ENCODE data around the gene VAT1L. TPM values are rescaled to one million over a fixed set of nuclear protein-coding genes. Genes with fewer than 3 reads are reported as not detected.
"Not testable (repeated sequence)": the region's sequence is repeated elsewhere in the genome, so short reads cannot be mapped to it uniquely, and the experiment has no call there.

The VAT1L gene
- total RNA-seq, 2 experiments from 2014 or later = not detected

- CTCF ChIA-PET = no interaction called here
- POLR2A ChIA-PET = no interaction called here
Measured at GRCh38 chr16:77939968-77940367, 151.6 kb downstream of the VAT1L start.

GRCh38 chr16:77943801-77944200, 155.4 kb downstream of the VAT1L start:
- CTCF ChIA-PET = no interaction called here
- POLR2A ChIA-PET = no interaction called here

GRCh38 chr16:77944631-77945030, 156.3 kb downstream of the VAT1L start:
- ChIA-PET POLR2A (no interaction called here), CTCF (no interaction called here)

- CTCF ChIA-PET = no interaction called here
- POLR2A ChIA-PET = no interaction called here
Measured at GRCh38 chr16:77945126-77945525, 156.8 kb downstream of the VAT1L start.

GRCh38 chr16:77946823-77947222, 158.5 kb downstream of the VAT1L start:
- POLR2A ChIA-PET = no interaction called here
- CTCF ChIA-PET = no interaction called here

GRCh38 chr16:77947590-77947989, 159.2 kb downstream of the VAT1L start:
- POLR2A ChIA-PET, CTCF ChIA-PET: not testable (repeated sequence)

GRCh38 chr16:77948835-77949234, 160.5 kb downstream of the VAT1L start:
- ChIA-PET POLR2A (no interaction called here), CTCF (no interaction called here)

- ChIA-PET POLR2A (no interaction called here), CTCF (no interaction called here)
Measured at GRCh38 chr16:77949445-77949844, 161.1 kb downstream of the VAT1L start.

GRCh38 chr16:77951788-77952187, 163.4 kb downstream of the VAT1L start:
- CTCF ChIA-PET = no interaction called here
- POLR2A ChIA-PET = no interaction called here

GRCh38 chr16:77955127-77955526, 166.8 kb downstream of the VAT1L start:
- ChIA-PET CTCF (no interaction called here), POLR2A (no interaction called here)

- ChIA-PET POLR2A (no interaction called here), CTCF (no interaction called here)
Measured at GRCh38 chr16:77956231-77956630, 167.9 kb downstream of the VAT1L start.

GRCh38 chr16:77960766-77961165, 172.4 kb downstream of the VAT1L start:
- ChIA-PET POLR2A (no interaction called here), CTCF (no interaction called here)

GRCh38 chr16:77961814-77962213, 173.4 kb downstream of the VAT1L start:
- POLR2A ChIA-PET = no interaction called here
- CTCF ChIA-PET = no interaction called here

GRCh38 chr16:77962689-77963088, 174.3 kb downstream of the VAT1L start:
- ChIA-PET CTCF (no interaction called here), POLR2A (no interaction called here)

GRCh38 chr16:77963185-77964044, 175.1 kb downstream of the VAT1L start:
- ChIA-PET CTCF (no interaction called here), POLR2A (no interaction called here)

- CTCF ChIA-PET = interaction anchor here (0.7 kb wide), 1 partner anchor 10 kb away, joined by 5 read pairs; no protein-coding TSS in a partner anchor
- POLR2A ChIA-PET = no interaction called here
Measured at GRCh38 chr16:77965346-77965745, 177.0 kb downstream of the VAT1L start.

GRCh38 chr16:77967054-77967904, 178.9 kb downstream of the VAT1L start:
- ChIA-PET POLR2A (no interaction called here), CTCF (interaction anchor here (0.7 kb wide), 1 partner anchor 337 kb away, joined by 4 read pairs; no protein-coding TSS in a partner anchor)

- ChIA-PET CTCF (interaction anchor here (0.9 kb wide), 1 partner anchor 295 kb away, joined by 3 read pairs; no protein-coding TSS in a partner anchor), POLR2A (no interaction called here)
Measured at GRCh38 chr16:77969861-77970260, 181.5 kb downstream of the VAT1L start.

- POLR2A ChIA-PET = no interaction called here
- CTCF ChIA-PET = interaction anchor here (0.9 to 1.5 kb wide), 5 partner anchors 11 to 734 kb away, joined by 3 to 5 read pairs (median 4); no protein-coding TSS in a partner anchor
Measured at GRCh38 chr16:77970371-77970770, 182.0 kb downstream of the VAT1L start.

- POLR2A ChIA-PET = no interaction called here
- CTCF ChIA-PET = interaction anchor here (0.5 to 1.5 kb wide), 5 partner anchors 12 to 735 kb away, joined by 3 to 5 read pairs (median 4); no protein-coding TSS in a partner anchor
Measured at GRCh38 chr16:77971306-77972061, 183.1 kb downstream of the VAT1L start.

Measured in activated CD8-positive, alpha-beta memory T cell treated with anti-CD3 and anti-CD28 coated beads for 36 hours (primary cell).